GM19395 (cell line): ENCODE measurements around the gene GARNL3.

Experiments used
- ATAC-seq: cut with Tn5 transposase; IDR thresholded peaks from one replicate; pipeline ENCODE4 v1.9.1; 2021; ENCODE audit warnings: mild to moderate bottlenecking, moderate library complexity; ENCODE audit not compliant: unreplicated experiment

Gene GARNL3

DNA sequence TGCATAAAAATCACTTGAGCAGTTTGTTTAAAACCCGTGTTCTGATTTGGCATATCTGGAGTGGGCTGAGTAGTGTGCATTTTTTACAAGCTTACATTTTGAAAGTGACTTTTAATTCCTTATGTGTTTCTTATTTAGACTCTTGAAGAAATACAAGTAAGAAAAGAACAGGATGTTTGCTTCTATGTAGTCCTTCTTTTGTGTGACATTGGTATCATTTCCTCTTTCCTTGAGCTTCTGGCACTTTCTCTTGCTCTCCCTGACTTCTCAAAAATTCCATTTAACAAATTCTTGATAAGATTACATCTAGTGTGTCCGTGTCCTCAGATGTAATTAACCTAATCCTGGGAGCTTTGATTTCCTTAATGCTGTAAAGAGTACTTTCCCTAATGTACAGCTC lies 12.5 kb downstream of the GARNL3 start:
- no peak for ATAC-seq

DNA sequence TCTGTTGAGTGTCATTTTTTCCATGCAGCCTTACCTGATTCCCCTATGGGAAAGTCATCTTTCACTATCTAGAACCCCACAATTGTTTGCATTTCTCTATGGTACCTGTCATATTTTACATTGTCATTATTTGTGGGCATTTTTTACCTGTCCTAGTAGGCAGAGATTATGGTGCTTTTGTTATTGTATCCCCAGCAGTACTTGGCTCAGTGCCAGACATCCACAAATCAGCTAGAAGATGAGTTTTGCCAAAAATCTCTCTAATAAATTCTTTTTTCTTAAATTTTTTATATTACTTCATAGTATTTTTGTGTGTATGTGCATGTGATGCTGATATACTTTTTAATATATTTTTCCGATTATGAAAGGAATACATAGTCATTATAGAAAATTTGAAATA lies 13.2 kb downstream of the GARNL3 start:
- no peak for ATAC-seq

DNA sequence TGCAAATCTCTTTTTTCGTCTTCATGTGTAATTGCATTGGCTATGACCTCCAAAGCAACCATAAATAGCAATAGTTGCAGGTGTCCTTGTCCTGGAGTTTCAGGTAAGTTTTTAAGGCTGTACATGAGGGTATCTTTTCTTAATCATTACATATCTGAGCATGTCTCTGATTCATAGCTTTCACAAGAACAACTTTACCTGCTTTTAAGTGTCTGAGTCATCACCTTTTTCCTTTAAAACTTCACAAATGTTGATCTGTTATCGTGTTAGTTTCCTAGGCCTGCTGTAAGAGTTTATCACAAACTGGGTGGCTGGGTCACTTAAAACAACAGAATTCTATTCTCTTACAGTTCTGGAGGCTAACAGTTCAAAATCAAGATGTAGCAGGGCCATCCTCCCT lies 13.8 kb downstream of the GARNL3 start:
- no peak for ATAC-seq

DNA sequence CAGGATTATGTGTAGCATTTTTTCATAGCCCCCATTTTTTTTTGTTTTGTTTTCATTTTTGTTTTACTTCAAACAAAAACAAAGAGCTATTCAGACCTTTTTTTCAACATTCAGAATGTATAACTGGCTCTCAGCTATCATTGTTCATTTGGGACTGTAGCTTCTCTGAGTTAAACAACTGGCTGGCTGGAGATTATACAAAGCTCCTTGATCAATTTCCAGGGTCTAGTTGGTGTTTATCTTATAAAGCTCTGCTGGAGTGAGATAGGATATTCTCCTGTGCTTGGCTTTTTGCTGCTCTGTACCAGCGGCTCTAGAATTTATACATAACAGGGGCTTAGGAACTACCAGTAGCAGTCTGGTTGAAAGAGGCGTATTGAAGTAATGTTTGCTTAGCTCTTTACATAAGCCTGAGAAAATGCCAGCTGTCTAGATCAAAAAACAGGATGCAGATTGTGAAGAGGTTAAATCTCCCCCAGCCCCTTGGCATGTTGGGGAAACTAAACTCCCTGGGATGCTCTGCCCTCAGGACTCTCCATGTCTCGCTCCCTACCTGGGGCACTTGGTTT lies 15.2 kb downstream of the GARNL3 start:
- ATAC-seq: no peak

DNA sequence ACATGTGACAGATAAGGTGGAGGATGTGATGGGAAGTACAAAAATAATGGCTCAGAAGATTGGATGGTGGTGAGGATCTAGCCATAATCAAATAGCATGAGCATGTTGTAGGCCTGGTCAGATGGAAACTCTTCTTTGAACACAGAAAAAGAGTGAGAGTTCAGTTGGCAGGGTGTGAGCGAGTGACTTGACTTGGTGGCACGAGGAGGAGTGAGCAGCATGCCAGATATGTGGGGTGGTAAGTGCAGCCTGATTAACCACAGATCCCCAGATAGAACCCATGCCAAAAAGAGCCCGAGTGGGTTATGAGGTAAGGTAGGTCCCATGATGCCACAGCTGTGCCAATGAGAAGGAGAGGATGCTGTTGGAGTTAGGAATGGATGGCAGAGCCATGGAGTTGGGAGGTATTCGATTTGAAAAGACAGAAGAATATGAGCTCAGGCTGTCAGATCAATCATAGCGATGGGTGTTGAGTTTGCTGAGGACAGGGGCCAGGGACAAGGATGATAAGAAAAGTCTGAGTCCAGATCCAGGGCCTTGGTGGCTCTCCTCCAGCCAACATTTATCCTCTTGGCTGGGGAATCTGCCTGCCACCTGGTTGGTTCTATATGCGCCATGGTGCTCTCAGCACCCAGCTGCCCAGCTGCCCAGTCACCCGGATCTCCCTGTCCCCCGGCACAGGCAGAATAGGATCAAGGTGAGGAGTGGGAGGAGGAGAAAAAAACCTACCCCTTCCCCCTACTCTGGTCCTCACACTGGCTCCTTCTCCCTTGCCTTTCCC lies 16.5 kb downstream of the GARNL3 start:
- ATAC-seq: no peak

DNA sequence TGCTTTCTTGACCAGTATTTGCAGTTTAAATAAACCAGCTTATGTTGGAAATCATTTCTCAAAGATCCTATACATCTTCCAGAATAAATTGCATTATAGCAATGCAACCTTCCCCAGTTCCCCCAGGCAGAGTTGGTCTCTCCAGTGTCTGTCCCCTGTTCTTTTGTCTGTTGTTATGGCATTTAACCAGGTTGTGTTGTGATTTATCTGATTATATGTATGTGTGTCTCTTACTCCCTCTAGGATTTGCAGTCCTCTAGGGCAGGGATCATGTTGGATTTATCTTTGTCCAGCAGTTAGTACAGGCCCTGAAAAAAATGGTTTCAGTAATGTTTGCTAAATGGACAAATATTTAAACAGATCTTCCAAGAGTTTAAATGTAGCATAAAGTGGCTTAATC lies 17.3 kb downstream of the GARNL3 start:
- ATAC-seq: no peak

DNA sequence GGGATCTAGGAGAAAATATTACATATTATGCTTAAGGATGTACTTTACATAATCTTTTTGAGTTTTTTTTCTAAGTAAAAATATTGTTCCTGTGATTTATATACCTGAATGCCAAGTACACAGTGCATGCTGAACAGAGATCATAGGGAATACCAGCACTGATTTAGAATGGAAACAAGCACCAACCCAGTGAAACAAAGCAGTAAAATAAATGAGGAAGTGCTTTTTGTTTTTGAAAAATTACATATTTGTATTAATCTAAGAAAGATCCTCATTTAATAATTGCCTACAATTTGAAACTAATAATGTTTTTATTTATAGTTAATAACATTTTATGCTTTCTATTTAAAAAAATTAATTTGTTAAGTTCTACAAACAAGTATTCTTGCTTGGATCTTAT lies 18.0 kb downstream of the GARNL3 start:
- ATAC-seq: no peak

DNA sequence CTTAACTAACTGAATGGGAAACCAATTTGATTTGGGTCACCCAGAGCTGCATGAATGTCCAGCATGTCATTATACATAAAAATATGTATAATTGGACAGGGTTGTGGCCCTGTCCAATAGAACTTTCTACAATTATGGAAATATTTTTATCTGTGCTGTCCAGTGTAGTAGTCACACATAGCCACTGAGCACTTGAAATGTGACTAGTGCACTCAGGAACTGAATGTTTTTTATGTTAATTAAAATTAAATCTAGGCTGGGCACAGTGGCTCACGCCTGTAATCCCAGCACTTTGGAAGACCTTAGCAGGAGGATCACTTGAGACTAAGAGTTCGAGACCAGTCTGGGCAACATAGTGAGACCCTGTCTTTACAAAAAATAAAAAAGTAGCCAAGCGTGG lies 18.6 kb downstream of the GARNL3 start:
- ATAC-seq: no peak

DNA sequence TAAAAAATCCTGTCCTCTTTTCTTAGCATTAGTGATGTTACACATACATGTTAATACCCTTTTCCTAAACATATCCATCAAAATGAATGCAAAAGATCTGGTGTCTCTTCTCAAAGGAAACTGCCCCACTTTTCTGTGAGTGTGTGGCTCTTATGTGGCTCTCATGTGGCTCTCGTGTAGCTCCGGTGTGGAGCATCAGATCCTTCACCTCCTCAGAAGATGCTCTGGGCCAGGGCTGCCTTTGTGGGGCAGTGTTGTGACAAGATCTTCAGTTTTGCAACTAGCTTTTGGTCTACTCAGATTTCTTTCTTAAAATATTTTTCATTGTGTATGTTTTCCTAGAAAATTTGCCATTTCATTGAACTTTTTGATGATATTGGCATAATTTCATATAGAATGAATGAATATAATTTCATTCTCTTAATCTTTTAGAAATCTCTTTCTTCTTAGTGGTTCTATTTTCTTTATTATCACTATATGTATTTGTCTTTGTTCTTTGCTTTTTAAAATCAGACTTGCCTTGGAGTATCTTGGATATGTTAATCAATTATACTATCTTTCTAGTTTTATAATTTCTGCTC lies 19.4 kb downstream of the GARNL3 start:
- no peak for ATAC-seq

DNA sequence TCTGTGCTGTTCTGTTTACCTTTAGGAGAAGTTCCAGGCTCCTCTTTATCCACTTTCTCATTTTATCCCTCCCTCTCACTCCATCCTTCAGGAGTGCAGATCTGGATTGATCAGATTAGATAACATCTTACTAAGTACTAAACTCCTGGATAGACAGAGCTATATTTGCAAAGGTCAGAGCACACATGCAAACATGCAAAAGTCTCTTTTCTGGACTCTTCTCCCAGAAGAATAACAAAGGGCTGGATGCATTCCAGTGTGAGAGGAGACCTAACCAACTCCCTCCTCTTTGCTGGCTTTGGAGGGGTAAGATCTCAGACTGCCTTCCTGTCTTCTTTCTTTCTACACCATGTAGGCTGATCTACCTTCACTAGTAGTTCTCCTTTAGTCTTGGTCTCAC lies 21.4 kb downstream of the GARNL3 start:
- no peak for ATAC-seq

DNA sequence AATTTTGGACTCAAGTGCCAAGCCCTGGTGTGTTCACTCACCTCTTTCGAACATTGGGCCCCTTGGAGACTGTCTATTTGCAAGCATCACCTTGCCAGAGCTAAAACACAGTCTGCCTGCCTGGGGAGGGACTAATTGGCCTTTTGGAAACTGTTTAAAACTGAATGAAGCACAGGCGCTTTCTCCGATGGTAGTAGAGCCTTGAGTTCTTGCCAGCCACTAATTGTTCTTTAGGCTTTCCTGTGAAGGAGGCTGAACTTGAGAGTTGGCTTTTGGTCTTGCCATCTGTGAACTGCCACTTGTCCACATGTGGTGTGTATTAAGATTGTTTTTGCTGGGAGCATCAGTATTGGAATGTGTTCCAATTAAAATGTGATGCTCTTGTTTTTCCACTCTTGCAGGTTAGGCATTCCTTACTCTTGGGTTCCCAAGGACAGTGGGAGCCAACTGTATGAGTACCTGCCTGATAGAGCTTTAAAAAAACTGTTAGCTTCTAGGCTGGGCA lies 26.0 kb downstream of the GARNL3 start:
- ATAC-seq: no peak

DNA sequence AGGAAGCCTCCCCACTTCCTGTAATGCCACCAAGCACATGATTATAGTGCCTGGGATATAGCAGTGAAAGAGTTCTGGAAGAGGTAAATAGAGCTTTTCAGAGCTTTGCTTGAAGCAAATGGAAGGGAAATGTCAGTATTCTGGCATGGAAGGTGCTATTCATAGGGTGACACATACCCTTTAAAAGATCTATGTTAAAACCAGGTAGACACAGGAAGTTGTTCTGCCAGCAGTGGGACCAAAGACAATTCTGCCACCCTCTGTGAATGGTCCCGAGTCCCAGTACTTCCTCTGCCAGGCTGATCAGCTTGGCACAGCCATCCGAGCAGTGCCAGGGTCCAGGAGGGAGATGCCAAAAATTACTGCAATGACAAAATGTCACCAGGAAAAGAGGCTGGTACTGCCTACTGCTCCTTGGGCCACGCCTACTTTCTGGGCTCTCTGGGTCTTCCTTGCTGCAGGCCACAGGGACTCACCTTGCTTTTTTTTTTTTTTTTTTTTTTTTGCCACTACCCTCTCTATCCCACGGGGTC lies 26.7 kb downstream of the GARNL3 start:
- ATAC-seq: no peak

DNA sequence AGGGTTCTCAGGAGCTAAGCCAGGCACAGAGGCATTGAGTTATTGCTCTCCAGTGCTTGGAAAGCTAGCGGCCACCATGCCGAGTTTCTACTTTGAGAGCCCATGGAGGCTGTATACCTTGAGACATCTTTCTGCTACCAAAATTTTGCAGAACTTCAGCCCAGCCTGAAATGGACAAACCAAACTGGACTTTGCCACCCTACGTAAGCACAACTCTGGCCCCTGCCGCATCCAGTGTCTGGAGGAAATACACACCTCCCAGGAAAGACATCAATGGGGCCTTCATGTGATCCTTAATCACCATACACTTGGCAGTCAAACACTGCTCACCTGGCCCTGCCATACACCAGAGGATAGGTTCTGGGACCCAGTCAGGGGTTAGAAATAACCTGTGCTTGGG lies 27.8 kb downstream of the GARNL3 start:
- no peak for ATAC-seq

DNA sequence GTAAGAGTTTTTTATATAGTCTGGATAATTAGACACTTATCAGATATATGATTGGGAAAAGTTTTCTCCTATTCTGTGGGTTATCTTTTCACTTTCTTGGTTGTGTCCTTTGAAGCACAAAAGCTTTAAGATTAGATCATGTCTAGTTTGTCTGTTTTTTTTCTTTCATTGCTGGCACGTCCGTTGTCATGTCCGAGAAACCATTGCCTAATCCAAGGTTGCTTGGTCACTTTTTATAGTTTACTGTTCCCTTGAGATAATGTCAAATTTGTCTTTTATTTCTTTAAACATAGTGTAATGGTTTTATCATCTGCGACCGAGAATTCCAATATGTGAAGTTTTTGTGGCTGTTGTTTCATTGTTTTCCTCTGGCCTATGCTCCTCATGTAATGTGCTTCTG lies 28.8 kb downstream of the GARNL3 start:
- ATAC-seq: no peak

DNA sequence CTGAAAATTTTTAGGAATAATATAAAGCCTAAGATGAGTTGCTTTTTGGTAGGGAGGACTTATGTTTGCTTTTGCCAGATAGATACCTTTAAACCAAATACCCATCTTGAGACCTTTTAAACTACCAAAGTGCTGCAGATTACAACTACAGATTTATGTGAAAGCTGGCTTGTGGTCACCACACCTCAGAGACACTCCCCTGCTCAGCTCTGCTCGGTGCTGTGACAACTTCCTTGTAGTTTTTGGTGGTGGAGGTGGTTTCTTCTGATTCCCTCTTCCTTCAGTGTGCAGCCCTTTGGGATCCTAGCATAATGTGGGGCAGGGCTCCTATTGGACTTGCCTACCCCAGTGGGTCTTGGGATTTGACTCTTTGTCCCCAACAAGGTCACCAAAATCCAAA lies 29.2 kb downstream of the GARNL3 start:
- no peak for ATAC-seq

DNA sequence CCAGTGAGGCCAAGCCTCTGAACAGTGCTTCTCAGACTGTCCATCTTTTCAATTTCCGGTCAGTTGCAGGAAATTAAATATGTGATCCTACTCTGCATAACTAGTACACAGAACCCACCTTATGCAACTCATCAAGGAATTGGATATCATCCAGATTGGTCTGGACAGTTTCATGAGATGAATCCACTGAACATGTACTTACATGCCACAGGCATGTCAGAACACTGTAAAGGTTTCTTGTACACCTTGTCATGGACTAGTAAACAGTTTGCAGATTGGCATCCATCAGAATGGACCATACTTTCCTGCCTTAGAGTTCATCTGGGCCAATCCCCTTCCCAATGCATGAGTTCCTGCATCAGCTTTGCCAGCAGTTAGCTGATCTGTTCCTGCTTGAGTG lies 30.4 kb downstream of the GARNL3 start:
- no peak for ATAC-seq

DNA sequence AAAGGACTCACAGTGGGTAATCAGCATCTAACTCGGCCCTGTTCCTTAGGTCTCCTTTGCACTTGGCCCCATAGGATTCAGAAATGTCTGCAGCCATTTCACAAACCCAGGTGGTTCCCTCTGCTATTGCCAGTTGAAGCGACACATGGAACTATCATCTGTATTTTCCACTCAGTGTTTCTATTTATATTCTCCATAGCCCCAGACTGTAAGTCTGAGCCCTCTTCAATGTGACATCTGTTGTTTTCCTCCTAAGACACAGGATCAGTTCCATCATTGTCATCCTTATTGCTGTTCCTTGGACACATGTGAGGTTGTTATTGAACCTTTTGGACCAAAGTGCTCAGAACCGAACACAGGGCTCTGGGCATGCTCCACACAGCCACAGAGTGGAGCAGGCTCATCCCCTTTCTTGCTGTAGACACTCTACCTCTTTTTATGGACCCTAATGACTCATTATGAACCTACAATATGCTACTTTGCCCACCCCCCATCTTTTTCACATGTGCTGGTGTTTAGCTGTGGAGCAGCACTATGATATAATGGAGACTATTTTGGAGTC lies 36.4 kb downstream of the GARNL3 start:
- no peak for ATAC-seq

DNA sequence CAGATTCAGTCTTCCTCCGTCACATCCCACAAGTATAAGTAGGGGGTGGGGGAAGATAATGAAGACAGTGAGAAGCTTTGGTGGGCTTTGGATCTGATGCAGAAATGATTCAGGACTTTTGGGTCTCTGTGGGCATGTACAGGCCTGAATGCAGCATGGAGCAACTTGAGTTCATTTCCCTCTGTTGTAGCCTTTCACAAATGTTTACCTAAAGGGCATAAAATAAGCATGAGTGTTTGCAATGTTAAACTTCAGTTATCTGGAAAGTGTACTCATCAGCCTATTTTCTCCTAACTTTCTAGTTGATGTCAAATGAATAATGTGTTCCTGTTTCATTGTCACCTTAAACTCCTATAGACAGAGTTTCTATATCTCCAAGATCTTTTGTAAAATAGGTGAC lies 39.3 kb downstream of the GARNL3 start:
- no peak for ATAC-seq

DNA sequence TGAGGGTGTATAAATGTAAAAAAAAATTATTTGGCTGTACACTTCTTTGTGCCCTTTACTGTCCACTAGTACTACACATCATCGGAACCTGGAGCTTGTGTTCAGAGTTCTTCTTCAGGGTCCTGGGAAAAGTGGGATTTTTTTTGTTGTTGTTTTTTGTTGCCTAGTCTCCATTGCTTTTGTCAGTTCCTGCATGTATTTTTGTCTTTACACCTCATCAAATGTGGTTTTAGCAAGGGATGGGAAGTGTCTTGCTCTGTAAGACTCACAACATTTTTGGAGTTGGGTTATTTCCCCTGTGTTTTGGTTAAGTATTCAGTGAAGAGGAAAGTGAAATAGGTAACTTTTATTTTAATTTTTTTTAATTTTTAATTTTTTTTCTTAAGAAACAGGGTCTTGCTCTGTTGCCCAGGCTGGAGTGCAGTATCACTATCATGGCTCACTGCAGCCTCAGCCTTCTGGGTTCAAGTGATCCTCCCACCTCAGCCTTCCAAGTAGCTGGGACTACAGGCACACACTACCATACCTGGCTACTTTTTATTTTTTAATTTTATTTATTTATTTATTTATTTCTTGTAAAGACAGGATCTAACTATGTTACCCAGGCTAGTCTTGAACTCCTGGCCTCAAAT lies 40.7 kb downstream of the GARNL3 start:
- ATAC-seq: no peak

DNA sequence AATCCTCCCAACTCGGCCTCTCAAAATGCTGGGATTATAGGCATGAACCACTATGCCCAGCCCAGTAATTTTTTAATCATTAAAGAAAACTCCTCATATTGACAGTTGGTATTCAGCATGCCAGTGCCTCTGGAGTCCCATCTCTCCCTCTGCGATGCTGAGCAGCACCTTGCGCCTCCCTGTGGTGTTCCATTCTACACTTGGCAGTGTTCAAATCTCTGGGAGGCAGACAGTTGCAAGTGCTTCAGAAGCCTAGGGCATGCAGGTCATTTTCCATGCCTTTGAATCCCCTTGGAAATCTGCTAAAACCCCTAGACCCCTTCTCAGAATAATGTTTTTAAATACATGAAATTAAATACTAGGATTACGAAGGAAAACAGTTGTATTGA lies 41.3 kb downstream of the GARNL3 start:
- no peak for ATAC-seq

DNA sequence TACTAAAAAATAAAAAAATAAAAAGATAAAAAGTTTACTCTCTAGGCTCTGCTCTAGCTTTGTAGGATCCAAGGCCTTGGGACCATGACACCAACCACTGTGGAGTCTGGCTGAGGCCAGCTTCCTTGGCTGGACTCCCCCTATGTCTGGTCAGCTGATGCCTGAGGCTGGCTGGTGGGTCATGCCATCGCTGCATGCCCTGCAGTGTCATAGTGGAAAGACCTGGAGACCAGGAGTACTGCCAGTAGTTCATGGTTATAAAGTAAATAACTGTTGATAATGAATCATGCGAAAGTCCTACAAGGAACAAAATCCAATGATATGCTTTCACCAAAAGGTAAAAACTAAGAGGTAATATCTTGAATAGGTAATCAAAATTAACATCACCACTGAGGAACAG lies 43.2 kb downstream of the GARNL3 start:
- no peak for ATAC-seq
